NCI-H2227 (cell line): Measurements from ENCODE around the gene DBNL.

Experiments used
- DNase-seq: peaks from one replicate; lab custom pipeline; 2025; ENCODE audit not compliant: unreplicated experiment; lab: John Stamatoyannopoulos, UW

DBNL gene

GRCh38 chr7:44042221-44042620 lies 2.3 kb upstream of the DBNL start:
- DNase-seq: no peak

GRCh38 chr7:44043902-44044301 lies 600 bp upstream of the DBNL start:
- DNase-seq: peak; percentile 16

- no peak for DNase-seq
These were observed 918 bp downstream of the DBNL start for GRCh38 chr7:44045226-44046014.

GRCh38 chr7:44046321-44047061 lies 2.0 kb downstream of the DBNL start:
- DNase-seq: no peak

GRCh38 chr7:44048031-44048795 lies 3.7 kb downstream of the DBNL start:
- no peak for DNase-seq

GRCh38 chr7:44050121-44050914 lies 5.8 kb downstream of the DBNL start:
- DNase-seq: no peak

GRCh38 chr7:44050915-44051560 lies 6.5 kb downstream of the DBNL start:
- DNase-seq: no peak

GRCh38 chr7:44051611-44052220 lies 7.2 kb downstream of the DBNL start:
- DNase-seq: no peak

- no peak for DNase-seq
These were observed 8.4 kb downstream of the DBNL start for GRCh38 chr7:44052771-44053365.

- no peak for DNase-seq
These were observed 12.2 kb downstream of the DBNL start for GRCh38 chr7:44056681-44057080.

GRCh38 chr7:44057181-44057848 lies 12.8 kb downstream of the DBNL start:
- no peak for DNase-seq

- no peak for DNase-seq
These were observed 13.6 kb downstream of the DBNL start for GRCh38 chr7:44057849-44058758.

- no peak for DNase-seq
These were observed 14.3 kb downstream of the DBNL start for GRCh38 chr7:44058759-44059218.

GRCh38 chr7:44059219-44060090 lies 15.0 kb downstream of the DBNL start:
- no peak for DNase-seq

- DNase-seq: no peak
These were observed 15.8 kb downstream of the DBNL start for GRCh38 chr7:44060091-44060947.
